Right lobe of liver (tissue), 6 donors: ENCODE data around the gene FREM1. TPM values are rescaled to one million over a fixed set of nuclear protein-coding genes. Genes with fewer than 3 reads are reported as not detected.

ENCODE experiments used
- ATAC-seq, 4 donors: fragments of 200-7000 bp; cut with Tn5 transposase; one replicate each; pipeline ENCODE4 v1.9.1; 2020; ENCODE audit warnings: mild to moderate bottlenecking in 4 of 4, moderate library complexity in 4 of 4
- DNase-seq, 3 donors: peaks; one replicate each; pipeline ENCODE4 v3.0.0-alpha.2; 2020
- H3K27ac ChIP-seq, 3 donors: fragments of 200-600 bp; one replicate each; pipeline ENCODE4 v1.8.0; 2022
- H3K27me3 ChIP-seq, 2 donors: fragments of 200-600 bp; one replicate each; pipeline ENCODE4 v1.8.0; 2022
- H3K36me3 ChIP-seq, 4 donors: fragments of 200-600 bp; sonication (generic) in 1 of 4; one replicate each; pipeline versions ENCODE4 v1.5.1 to v1.8.0; 2017 to 2022; ENCODE audit warnings: control low read depth in 1 of 4
- H3K4me1 ChIP-seq, 4 donors: fragments of 200-600 bp; sonication (generic) in 1 of 4; one replicate each; pipeline versions ENCODE4 v1.5.1 to v1.8.0; 2017 to 2022; ENCODE audit warnings: control low read depth in 1 of 4
- H3K4me3 ChIP-seq, 3 donors: fragments of 200-600 bp; one replicate each; pipeline ENCODE4 v1.8.0; 2022
- H3K9me3 ChIP-seq, 4 donors: fragments of 200-600 bp; sonication (generic) in 1 of 4; one replicate each; pipeline versions ENCODE4 v1.5.1 to v1.8.0; 2017 to 2022; ENCODE audit warnings: control low read depth in 1 of 4
- CTCF ChIP-seq, 4 donors: fragments of 200-600 bp in 3 of 4; fragments of 450-650 bp in 1 of 4; IDR thresholded peaks; one replicate each; pipeline versions ENCODE4 v1.5.1 to v1.8.0; 2016 to 2022; ENCODE audit warnings: antibody characterized with exemption in 4 of 4, mild to moderate bottlenecking in 2 of 4
- POLR2A ChIP-seq: fragments of 450-650 bp; IDR thresholded peaks from one replicate; pipeline ENCODE4 v1.6.1; 2017; ENCODE audit warnings: antibody characterized with exemption, mild to moderate bottlenecking
- WGBS: methylation state at CpG from one replicate; pipeline ENCODE4 v1.1.6; 2018; ENCODE audit warnings: low coverage, low lambda C conversion rate; ENCODE audit not compliant: insufficient coverage; ENCODE audit errors: missing lambda C conversion rate; 5-methylcytosine and 5-hydroxymethylcytosine counted together
- intact Hi-C, 2 donors: fragments of 100-400 bp; cut with DNase I; formaldehyde crosslinking; loops; one replicate each; pipeline versions ENCODE4 v1.11.2 to v1.14.1; 2022
- total RNA-seq, 6 experiments: library from RNA; depleted of rRNA in 2 of 6; stranded (reverse); fragments of >200 nt in 2 of 6; fragmentation: NEBNext Ultra II Directional in 3 of 6; extraction: Animal tissue kit (Norgen Biotek cat#: 25700) in 3 of 6; gene quantifications; one replicate each; pipeline versions ENCODE4 v1.1.0 to v1.2.4, GENCODE V29; 2016 to 2023
- donor health status: DM: no; HTN: yes; CAD: no.
- donor health status: DM: no; HTN: no; CAD: no.
- donor health status: DM: no; HTN: no; CAD: no.
- donor health status: DM: no; HTN: yes; CAD: no.
- donor health status: DM: no; HTN: yes; CAD: no.

FREM1 gene
- total RNA-seq, 6 experiments from 2014 or later, result 0.12 to 2.6 (median 1.1) TPM

- TF ChIP-seq CTCF (IDR thresholded peaks at IDR 0.05) (no peak), POLR2A (no peak)
- intact Hi-C loops, result no loop called here
- ATAC-seq (no peak), DNase-seq (no peak)
- Histone ChIP-seq H3K9me3 (no peaks in the 10 kb centered on the region), H3K27ac (no peak overlapping the region), H3K27me3 (no peaks in the 10 kb centered on the region), H3K36me3 (no peaks in the 10 kb centered on the region), H3K4me3 (no peak overlapping the region), H3K4me1 (no peaks in the 10 kb centered on the region)
- WGBS, result 63% methylated on average over 2 of the region's 3 CpGs
These were observed 163.6 kb downstream of the FREM1 start for GRCh38 chr9:14746626-14747025.

- Histone ChIP-seq H3K9me3 (no peaks in the 10 kb centered on the region), H3K27ac (no peak overlapping the region), H3K27me3 (no peaks in the 10 kb centered on the region), H3K4me1 (no peaks in the 10 kb centered on the region), H3K4me3 (no peak overlapping the region), H3K36me3 (no peaks in the 10 kb centered on the region)
- ATAC-seq (no peak), DNase-seq (no peak)
- TF ChIP-seq CTCF (IDR thresholded peaks at IDR 0.05) (no peak), POLR2A (no peak)
- 91% methylated on average over 1 of the region's 1 CpG for WGBS
- intact Hi-C loops, result no loop called here
These were observed 165.5 kb downstream of the FREM1 start for GRCh38 chr9:14744768-14745167.

GRCh38 chr9:14741369-14741768 lies 168.9 kb downstream of the FREM1 start:
- H3K4me1 ChIP-seq, result no peaks in the 10 kb centered on the region
- WGBS, result 100% methylated on average over 1 of the region's 3 CpGs
- no peak for ATAC-seq

GRCh38 chr9:14733133-14733532 lies 177.1 kb downstream of the FREM1 start:
- H3K4me3 ChIP-seq, result no peak overlapping the region
- H3K9me3 ChIP-seq, result no peaks in the 10 kb centered on the region
- 57% methylated on average over 5 of the region's 5 CpGs for WGBS
- no peak for DNase-seq
- intact Hi-C loops, result no loop called here
- no peaks in the 10 kb centered on the region for H3K4me1 ChIP-seq
- no peak overlapping the region for H3K27ac ChIP-seq
- ATAC-seq, result no peak
- TF ChIP-seq POLR2A (no peak), CTCF (IDR thresholded peaks at IDR 0.05) (no peak)
- H3K27me3 ChIP-seq, result no peaks in the 10 kb centered on the region
- no peaks in the 10 kb centered on the region for H3K36me3 ChIP-seq

More at GRCh38 chr9:14741369-14741768, 168.9 kb downstream of the FREM1 start:
- TF ChIP-seq CTCF (IDR thresholded peaks at IDR 0.05) (no peak), POLR2A (no peak)
- Histone ChIP-seq H3K9me3 (no peaks in the 10 kb centered on the region), H3K4me3 (no peak overlapping the region), H3K36me3 (no peaks in the 10 kb centered on the region), H3K27ac (no peak overlapping the region), H3K27me3 (no peaks in the 10 kb centered on the region)
- no peak for DNase-seq
- intact Hi-C loops, result no loop called here
